HepG2 (cell line): Measurements from ENCODE around the gene PPP1R27. TPM values are rescaled to one million over a fixed set of nuclear protein-coding genes. Genes with fewer than 3 reads are reported as not detected.

ENCODE experiments used
- ATAC-seq: fragments of 200-7000 bp; cut with Tn5 transposase; 3 replicates; pipeline ENCODE4 v1.9.1; 2020; ENCODE audit warnings: mild to moderate bottlenecking, moderate library complexity
- BruUV-seq: library from RNA; stranded (reverse); fragments of 400-500 nt; replicated peaks from 2 replicates; lab custom pipeline; 2021; lab: Mats Ljungman, UMichigan
- CTCF ChIA-PET: fragments of 300-600 bp; formaldehyde crosslinking; extraction: SDS; loops from one replicate; lab custom pipeline; 2021; ENCODE audit warnings: low total read pairs, inconsistent platforms, low intra/inter-chr PET ratio; lab: Yijun Ruan, JAX
- POLR2A ChIA-PET: fragments of 350-600 bp; sonication (Branson Sonifier 250); formaldehyde crosslinking; loops from one replicate; lab custom pipeline; 2020; ENCODE audit warnings: antibody characterized with exemption, inconsistent platforms; lab: Yijun Ruan, JAX
- DNase-seq: peaks from one replicate; pipeline ENCODE4 v3.0.0-alpha.2; 2015; ENCODE audit warnings: low spot score
- FAIRE-seq: peaks from 3 replicates; lab custom pipeline; 2011; peaks lifted over from hg19 to GRCh38; lab: Jason Lieb, UNC
- H2AFZ ChIP-seq: one replicate; pipeline ENCODE4 v1.6.1; 2011; ENCODE audit warnings: low read length, inconsistent platforms
- H3K27ac ChIP-seq: fragments of 300-600 bp; 3 replicates; pipeline ENCODE4 v1.8.0; 2011; ENCODE audit warnings: mixed run types, mild to moderate bottlenecking, mixed read lengths, low read length, inconsistent platforms; ENCODE audit not compliant: insufficient read depth; ENCODE audit errors: extremely low read length
- H3K27me3 ChIP-seq, 2 experiments: fragments of 200-600 bp in 1 of 2; 2 replicates in 1 of 2; 3 replicates in 1 of 2; pipeline versions ENCODE4 v1.6.0 to v1.8.0; 2011; ENCODE audit warnings: low read length in 2 of 2, mild to moderate bottlenecking in 2 of 2, moderate library complexity in 2 of 2, inconsistent platforms in 1 of 2; ENCODE audit not compliant: insufficient read depth in 2 of 2, control insufficient read depth in 1 of 2
- H3K36me3 ChIP-seq, 2 experiments: fragments of 200-600 bp in 1 of 2; replicated peaks in 1 of 2; 2 replicates in 1 of 2; 3 replicates in 1 of 2; pipeline versions ENCODE4 v1.5.1 to v1.8.0; 2011; ENCODE audit warnings: low read length in 2 of 2, inconsistent platforms in 1 of 2; ENCODE audit not compliant: insufficient read depth in 2 of 2, control insufficient read depth in 1 of 2
- H3K4me1 ChIP-seq: 2 replicates; pipeline ENCODE4 v1.5.1; 2012; ENCODE audit warnings: low read length, inconsistent platforms; ENCODE audit not compliant: insufficient read depth
- H3K4me2 ChIP-seq: 2 replicates; pipeline ENCODE4 v1.6.0; 2011; ENCODE audit warnings: low read depth, low read length, inconsistent platforms
- H3K4me3 ChIP-seq, 3 experiments: fragments of 200-600 bp in 1 of 3; sonication (generic), shearing (Covaris generic) in 1 of 3; replicated peaks in 1 of 3; 2 replicates each; pipeline ENCODE4 v1.5.1; 2011 to 2016; ENCODE audit warnings: low read length in 3 of 3, inconsistent platforms in 2 of 3, low read depth in 2 of 3, mild to moderate bottlenecking in 2 of 3, control low read depth in 1 of 3, mixed read lengths in 1 of 3; ENCODE audit not compliant: insufficient read depth in 1 of 3
- H3K79me2 ChIP-seq: one replicate; pipeline ENCODE4 v1.6.1; 2011; ENCODE audit warnings: low read length, inconsistent platforms; ENCODE audit not compliant: insufficient read depth
- H3K9ac ChIP-seq: 2 replicates; pipeline ENCODE4 v1.6.0; 2011; ENCODE audit warnings: mild to moderate bottlenecking, low read depth, low read length, inconsistent platforms; ENCODE audit not compliant: insufficient read depth
- H3K9me3 ChIP-seq: 2 replicates; pipeline ENCODE4 v1.5.1; 2012; ENCODE audit warnings: mild to moderate bottlenecking, low read length
- H4K20me1 ChIP-seq: 2 replicates; pipeline ENCODE4 v1.6.0; 2011; ENCODE audit warnings: inconsistent platforms, mild to moderate bottlenecking, low read length, moderate library complexity; ENCODE audit not compliant: insufficient read depth
- AGO2 ChIP-seq: fragments of 200-400 bp; formaldehyde crosslinking; optimal IDR thresholded peaks from 2 replicates; pipeline ENCODE3; 2017; ENCODE audit warnings: mild to moderate bottlenecking, low read depth, low read length, moderate library complexity
- FOXC1 ChIP-seq: sonication (generic); formaldehyde crosslinking; IDR thresholded peaks from 2 replicates; pipeline ENCODE4 v1.8.0; 2022; ENCODE audit warnings: mild to moderate bottlenecking, missing genetic modification reagents, borderline replicate concordance
- FOXK2 ChIP-seq: fragments of 450-650 bp; IDR thresholded peaks from 2 replicates; pipeline ENCODE4 v1.6.1; 2016
- HMGXB4 ChIP-seq, 2 experiments: sonication (generic) in 1 of 2; formaldehyde crosslinking in 1 of 2; IDR thresholded peaks; 2 replicates each; pipeline versions ENCODE4 v1.4.0 to v1.6.1; 2018 to 2020; ENCODE audit warnings: missing genetic modification reagents in 2 of 2, borderline replicate concordance in 1 of 2, low read depth in 1 of 2, mild to moderate bottlenecking in 1 of 2, missing biosample characterization in 1 of 2
- MXD3 ChIP-seq: IDR thresholded peaks from 2 replicates; pipeline ENCODE4 v1.6.1; 2016; ENCODE audit warnings: mild to moderate bottlenecking, missing biosample characterization, missing genetic modification reagents
- NFYB ChIP-seq: sonication (generic); formaldehyde crosslinking; IDR thresholded peaks from 2 replicates; pipeline ENCODE4 v1.4.0; 2020; ENCODE audit warnings: missing genetic modification reagents
- POLR2A ChIP-seq, 2 experiments: IDR thresholded peaks; 2 replicates each; pipeline ENCODE4 v1.6.1; 2011; ENCODE audit warnings: low read depth in 2 of 2, low read length in 2 of 2, mild to moderate bottlenecking in 1 of 2, moderate library complexity in 1 of 2; ENCODE audit not compliant: insufficient read depth in 1 of 2
- POLR2AphosphoS5 ChIP-seq: IDR thresholded peaks from 2 replicates; pipeline ENCODE4 v1.6.1; 2012; ENCODE audit warnings: low read depth, low read length
- SALL2 ChIP-seq: sonication (generic); formaldehyde crosslinking; IDR thresholded peaks from 2 replicates; pipeline ENCODE4 v1.8.1; 2023; ENCODE audit warnings: mild to moderate bottlenecking, missing genetic modification reagents, inconsistent platforms
- ZBTB38 ChIP-seq: sonication (generic); formaldehyde crosslinking; IDR thresholded peaks from 2 replicates; pipeline ENCODE4 v1.5.1; 2020; ENCODE audit warnings: mild to moderate bottlenecking, missing genetic modification reagents
- ZC3H13 ChIP-seq: sonication (generic); formaldehyde crosslinking; IDR thresholded peaks from 2 replicates; pipeline ENCODE4 v1.8.1; 2023; ENCODE audit warnings: mild to moderate bottlenecking, missing genetic modification reagents, moderate library complexity
- ZFP82 ChIP-seq: sonication (generic); formaldehyde crosslinking; IDR thresholded peaks from 2 replicates; pipeline ENCODE4 v1.5.1; 2020; ENCODE audit warnings: mild to moderate bottlenecking, missing genetic modification reagents, borderline replicate concordance
- ZKSCAN5 ChIP-seq: sonication (generic); formaldehyde crosslinking; IDR thresholded peaks from 2 replicates; pipeline ENCODE4 v1.5.1; 2020; ENCODE audit warnings: mild to moderate bottlenecking, missing genetic modification reagents
- ZNF274 ChIP-seq: sonication (generic); formaldehyde crosslinking; IDR thresholded peaks from 2 replicates; pipeline ENCODE4 v1.5.1; 2020; ENCODE audit warnings: mild to moderate bottlenecking, missing genetic modification reagents
- ZNF296 ChIP-seq: sonication (generic); formaldehyde crosslinking; conservative IDR thresholded peaks from 2 replicates; pipeline ENCODE4 v1.5.0; 2020; ENCODE audit warnings: mild to moderate bottlenecking, missing genetic modification reagents
- ZNF414 ChIP-seq: sonication (generic); formaldehyde crosslinking; IDR thresholded peaks from 2 replicates; pipeline ENCODE4 v1.5.0; 2020; ENCODE audit warnings: missing genetic modification reagents
- ZNF530 ChIP-seq: sonication (generic); formaldehyde crosslinking; IDR thresholded peaks from 2 replicates; pipeline ENCODE4 v1.5.0; 2020; ENCODE audit warnings: low read depth, mild to moderate bottlenecking, missing genetic modification reagents
- ZNF547 ChIP-seq: sonication (generic); formaldehyde crosslinking; IDR thresholded peaks from 2 replicates; pipeline ENCODE4 v1.5.1; 2020; ENCODE audit warnings: mild to moderate bottlenecking, missing genetic modification reagents
- ZNF570 ChIP-seq: sonication (generic); formaldehyde crosslinking; IDR thresholded peaks from 2 replicates; pipeline ENCODE4 v1.4.0; 2020; ENCODE audit warnings: mild to moderate bottlenecking, missing genetic modification reagents, borderline replicate concordance
- ZNF678 ChIP-seq: sonication (generic); formaldehyde crosslinking; IDR thresholded peaks from 2 replicates; pipeline ENCODE4 v1.4.0; 2020; ENCODE audit warnings: mild to moderate bottlenecking, missing genetic modification reagents
- WGBS: methylation state at CpG from one replicate; pipeline ENCODE4 v1.1.6; 2017; ENCODE audit warnings: low lambda C conversion rate; 5-methylcytosine and 5-hydroxymethylcytosine counted together
- in situ Hi-C: cut with HindIII; loops from 2 replicates; pipeline ENCODE4 v1.10.0; 2017; ENCODE audit warnings: low pct_unique_long_range_greater_than_20kb; ENCODE audit not compliant: extremely low pct_ligation_motif_present
- intact Hi-C: fragments of 100-400 bp; cut with micrococcal nuclease; formaldehyde crosslinking; loops from one replicate; pipeline ENCODE4 v1.10.0; 2022; ENCODE audit not compliant: unreplicated experiment
- polyA plus RNA-seq, 8 experiments: library from polyadenylated mRNA; depleted of rRNA in 3 of 8; stranded (reverse) in 7 of 8; unstranded in 1 of 8; fragments of >200 nt; fragmentation: Illumina TruSeq in 4 of 8; extraction: Trizol in 4 of 8; gene quantifications; 2 replicates each; pipeline versions ENCODE4 v1.2.1 to v1.2.3, GENCODE V29; 2011 to 2016; ENCODE audit warnings: low read depth in 4 of 8, missing spikeins in 1 of 8, mixed read lengths in 1 of 8; ENCODE audit not compliant: insufficient read depth in 1 of 8
- total RNA-seq, 5 experiments: library from RNA; depleted of rRNA; stranded (reverse); fragments of >200 nt; fragmentation: Illumina TruSeq; extraction: Trizol; gene quantifications; 2 replicates each; pipeline ENCODE4 v1.2.3, GENCODE V29; 2016; ENCODE audit warnings: low read depth in 1 of 5
- TF ChIP-seq, protein P1 (sequence below): sonication (generic); formaldehyde crosslinking; IDR thresholded peaks from 2 replicates; pipeline ENCODE4 v1.4.0; 2020; ENCODE audit warnings: missing genetic modification reagents, low read depth, mild to moderate bottlenecking, borderline replicate concordance

PPP1R27 gene
- total and polyA plus RNA-seq, 2 of the 13 experiments (the other 11 are each of a cell fraction or from before 2014, with no cell fraction given): 0.17 to 1.00 TPM

DNA sequence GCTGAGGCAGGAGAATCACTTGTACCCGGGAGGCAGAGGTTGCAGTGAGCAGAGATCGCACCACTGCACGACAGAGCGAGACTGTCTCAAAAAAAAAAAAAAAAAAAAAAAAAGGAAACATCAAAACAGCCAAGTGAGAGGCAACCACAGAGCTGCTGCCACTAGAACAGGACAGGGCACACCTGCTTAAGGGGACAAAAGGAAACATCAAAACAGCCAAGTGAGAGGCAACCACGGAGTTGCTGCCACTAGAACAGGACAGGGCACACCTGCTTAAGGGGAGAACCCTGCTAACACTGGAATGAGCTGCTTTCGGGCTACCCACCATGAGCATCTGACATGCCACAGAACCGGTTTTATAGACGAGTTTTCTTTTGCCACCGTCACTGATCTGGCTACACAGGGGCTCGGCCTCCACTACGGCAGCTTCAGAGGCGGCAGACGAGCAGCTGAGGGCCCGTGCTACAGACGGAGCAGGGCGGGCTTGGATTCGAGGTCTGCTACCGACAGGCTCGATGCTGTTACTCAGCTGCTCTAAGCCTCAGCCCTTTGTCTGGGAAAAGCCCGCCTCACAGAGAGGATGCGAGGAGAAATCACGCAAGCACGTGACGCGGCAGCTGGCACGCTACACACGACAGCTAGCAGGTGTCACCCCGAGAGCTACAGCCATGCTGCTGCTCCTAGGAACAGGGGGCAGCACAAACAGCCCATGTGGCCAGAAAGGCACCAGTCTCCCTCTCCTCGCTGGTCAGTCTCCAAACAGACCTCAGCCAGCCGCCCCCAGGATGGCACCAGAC is 23.5 kb upstream of the PPP1R27 start:
- 79% methylated on average over 29 of the region's 30 CpGs for WGBS
- in situ Hi-C loops: no loop called here
- peaks cover 74% of the 10 kb centered on the region for H3K4me1 ChIP-seq
- H3K9ac ChIP-seq: peak overlapping the region; percentile 97
- intact Hi-C loops: no loop called here
- no TSS peak for BruUV-seq
- FAIRE-seq (no peak), DNase-seq (no peak), ATAC-seq (no peak)
- peaks cover 33 to 58% of the 10 kb centered on the region in 2 experiments for H3K36me3 ChIP-seq
- peak overlapping the region; percentile 80 to 98 (median 90) for H3K4me3 ChIP-seq
- H3K27ac ChIP-seq: no peak overlapping the region
- CTCF ChIA-PET: no interaction called here
- H2AFZ ChIP-seq: no peak overlapping the region
- H4K20me1 ChIP-seq: peaks cover 32% of the 10 kb centered on the region
- H3K79me2 ChIP-seq: peaks cover 84% of the 10 kb centered on the region
- POLR2A ChIA-PET: interaction anchor here (0.7 to 2.7 kb wide), 6 partner anchors 8 to 36 kb away, joined by 3 to 27 read pairs (median 6); partner anchors contain the start of genes MCRIP1 and PPP1R27
- H3K9me3 ChIP-seq: no peaks in the 10 kb centered on the region
- H3K4me2 ChIP-seq: peak overlapping the region; percentile 99
- no peaks in the 10 kb centered on the region; a peak in 1 of 5 replicates for H3K27me3 ChIP-seq
- no peak for TF ChIP-seq ZKSCAN5 (CRISPR knock-in tag)
- peak; percentile 77 for TF ChIP-seq ZC3H13 (CRISPR knock-in tag)
- TF ChIP-seq POLR2AphosphoS5: peak; percentile 8; the same call in 1 of the 2 replicates
- TF ChIP-seq, protein P1, sequence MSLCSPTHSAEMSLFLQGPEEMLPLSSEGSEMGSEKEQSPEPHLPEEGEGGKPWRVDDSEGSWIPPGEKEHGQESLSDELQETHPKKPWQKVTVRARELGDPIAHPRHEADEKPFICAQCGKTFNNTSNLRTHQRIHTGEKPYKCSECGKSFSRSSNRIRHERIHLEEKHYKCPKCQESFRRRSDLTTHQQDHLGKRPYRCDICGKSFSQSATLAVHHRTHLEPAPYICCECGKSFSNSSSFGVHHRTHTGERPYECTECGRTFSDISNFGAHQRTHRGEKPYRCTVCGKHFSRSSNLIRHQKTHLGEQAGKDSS: 0 out of 2 replicates have a peak, but pooled peaks have one; percentile 43
- TF ChIP-seq ZNF296 (CRISPR knock-in tag): no peak
- peak; percentile 50 for TF ChIP-seq AGO2
- TF ChIP-seq FOXC1 (CRISPR knock-in tag): 0 out of 2 replicates have a peak, but pooled peaks have one; percentile 42
- peak in 1 of 2 experiments; percentile 21; a peak in 1 of 4 replicates for TF ChIP-seq POLR2A (IDR thresholded peaks at IDR 0.05; ENCODE audit: insufficient read depth in 1 of 2, low read depth in 2 of 2, low read length in 2 of 2)
- TF ChIP-seq ZFP82 (CRISPR knock-in tag): no peak
- TF ChIP-seq ZNF678 (CRISPR knock-in tag): peak; percentile 16; the same call in 1 of the 2 replicates
- 0 out of 2 replicates have a peak, but pooled peaks have one; percentile 26 for TF ChIP-seq ZNF414 (CRISPR knock-in tag)
- TF ChIP-seq HMGXB4 (CRISPR knock-in tag; IDR thresholded peaks at IDR 0.05; ENCODE audit: borderline replicate concordance in 1 of 2, low read depth in 1 of 2): no peak
- no peak for TF ChIP-seq SALL2 (CRISPR knock-in tag)
- TF ChIP-seq ZBTB38 (CRISPR knock-in tag): peak; percentile 71; the same call in 1 of the 2 replicates
- TF ChIP-seq FOXK2: no peak
- TF ChIP-seq ZNF570 (CRISPR knock-in tag): no peak
- 0 out of 2 replicates have a peak, but pooled peaks have one; percentile 21 for TF ChIP-seq ZNF274 (CRISPR knock-in tag)
- TF ChIP-seq ZNF530 (CRISPR knock-in tag): 0 out of 2 replicates have a peak, but pooled peaks have one; percentile 31
- TF ChIP-seq ZNF547 (CRISPR knock-in tag): no peak
- TF ChIP-seq NFYB (CRISPR knock-in tag): no peak
- peak; percentile 16; the same call in 1 of the 2 replicates for TF ChIP-seq MXD3 (CRISPR knock-in tag)
